ENCODE data around the gene HEMK1. TPM values are rescaled to one million over a fixed set of nuclear protein-coding genes. Genes with fewer than 3 reads are reported as not detected.

HEMK1 gene
- total RNA-seq, 4 donors from 2014 or later = 4.4 to 11.8 (median 4.9) TPM

GRCh38 chr3:50633230-50633790 lies 64.0 kb downstream of the HEMK1 start:
- Histone ChIP-seq H3K27ac (no peak overlapping the region), H3K4me1 (peaks cover 12 to 64% (median 15%) of the 10 kb centered on the region in 3 donors), H3K27me3 (no peaks in the 10 kb centered on the region), H3K36me3 (peaks cover 0 to 20% (median 0%) of the 10 kb centered on the region in 3 donors), H3K4me3 (no peak overlapping the region), H3K9me3 (no peaks in the 10 kb centered on the region)
- no peak for DNase-seq
- 62 to 64% methylated on average over 5 of the region's 5 CpGs for WGBS, 2 donors
- TF ChIP-seq CTCF (IDR thresholded peaks at IDR 0.05) (no peak), POLR2A (IDR thresholded peaks at IDR 0.05) (no peak)
- intact Hi-C loops (cut with DNase I) = no loop called here

- TF ChIP-seq CTCF (IDR thresholded peaks at IDR 0.05) (no peak), POLR2A (IDR thresholded peaks at IDR 0.05) (no peak)
- Histone ChIP-seq H3K27ac (no peak overlapping the region), H3K9me3 (no peaks in the 10 kb centered on the region), H3K36me3 (peaks cover 0 to 28% (median 0%) of the 10 kb centered on the region in 3 donors), H3K4me1 (peaks cover 8 to 59% (median 9%) of the 10 kb centered on the region in 3 donors), H3K4me3 (no peak overlapping the region), H3K27me3 (no peaks in the 10 kb centered on the region)
- intact Hi-C loops (cut with DNase I) = no loop called here
- no peak for DNase-seq
Observed at GRCh38 chr3:50635066-50635465, 65.7 kb downstream of the HEMK1 start.

- Histone ChIP-seq H3K4me3 (no peak overlapping the region), H3K27ac (peak overlapping the region in 1 of 4 donors; percentile 31), H3K4me1 (peaks cover 5 to 41% (median 6%) of the 10 kb centered on the region in 3 donors), H3K36me3 (peaks cover 7 to 42% (median 14%) of the 10 kb centered on the region in 3 donors), H3K9me3 (no peaks in the 10 kb centered on the region), H3K27me3 (no peaks in the 10 kb centered on the region)
- DNase-seq = no peak
- 70 to 87% methylated on average over 3 to 4 of the region's 4 CpGs for WGBS, 2 donors
- TF ChIP-seq CTCF (IDR thresholded peaks at IDR 0.05) (no peak), POLR2A (IDR thresholded peaks at IDR 0.05) (no peak)
- intact Hi-C loops (cut with DNase I) = no loop called here
Observed at GRCh38 chr3:50637011-50637410, 67.7 kb downstream of the HEMK1 start.

- intact Hi-C loops (cut with DNase I) = no loop called here
Observed at GRCh38 chr3:50637945-50638344, 68.6 kb downstream of the HEMK1 start.

More at GRCh38 chr3:50637945-50638344, 68.6 kb downstream of the HEMK1 start:
- Histone ChIP-seq H3K36me3 (peaks cover 11 to 51% (median 14%) of the 10 kb centered on the region in 3 donors), H3K4me1 (peaks cover 5 to 38% (median 6%) of the 10 kb centered on the region in 3 donors), H3K4me3 (no peak overlapping the region), H3K27ac (no peak overlapping the region), H3K9me3 (no peaks in the 10 kb centered on the region), H3K27me3 (no peaks in the 10 kb centered on the region)
- DNase-seq = no peak
- TF ChIP-seq CTCF (IDR thresholded peaks at IDR 0.05) (no peak), POLR2A (IDR thresholded peaks at IDR 0.05) (no peak)
- WGBS, 2 donors = 58 to 71% methylated on average over 3 of the region's 3 CpGs

Measured in esophagus squamous epithelium (tissue), 5 donors.